Tibial artery (tissue), 4 donors: Measurements from ENCODE around the gene FLRT2.

ENCODE experiments used
- DNase-seq, 2 donors: peaks; one replicate each; pipeline ENCODE4 v3.0.0-alpha.2; 2019
- H3K27ac ChIP-seq, 2 donors: fragments of 200-600 bp; sonication (generic) in 1 of 2; 1 replicate in 1 of 2; 2 replicates in 1 of 2; pipeline ENCODE4 v1.5.1; 2018 to 2019; ENCODE audit warnings: mild to moderate bottlenecking in 1 of 2
- H3K27me3 ChIP-seq, 2 donors: fragments of 200-600 bp; sonication (generic) in 1 of 2; one replicate each; pipeline versions ENCODE4 v1.5.1 to v1.6.0; 2016 to 2019
- H3K36me3 ChIP-seq, 3 donors: fragments of 200-600 bp; sonication (generic) in 2 of 3; one replicate each; pipeline ENCODE4 v1.5.1; 2016 to 2019; ENCODE audit warnings: mild to moderate bottlenecking in 2 of 3
- H3K4me1 ChIP-seq, 4 donors: fragments of 200-600 bp; sonication (generic) in 2 of 4; 1 replicate in 3 of 4; 2 replicates in 1 of 4; pipeline ENCODE4 v1.5.1; 2016 to 2019
- H3K4me3 ChIP-seq, 2 donors: fragments of 200-600 bp; sonication (generic) in 1 of 2; 1 replicate in 1 of 2; 2 replicates in 1 of 2; pipeline ENCODE4 v1.5.1; 2018 to 2019; ENCODE audit warnings: mild to moderate bottlenecking in 2 of 2
- H3K9me3 ChIP-seq, 3 donors: fragments of 200-600 bp; sonication (generic) in 1 of 3; one replicate each; pipeline ENCODE4 v1.5.1; 2016 to 2019
- intact Hi-C: fragments of 100-400 bp; cut with DNase I; formaldehyde crosslinking; loops from one replicate; pipeline ENCODE4 v1.15.0; 2023; ENCODE audit warnings: low total_unique reads
- TF ChIP-seq, protein P1 (sequence below), 2 experiments: fragments of 200-600 bp in 1 of 2; fragments of 450-650 bp in 1 of 2; IDR thresholded peaks; one replicate each; pipeline ENCODE4 v1.5.1; 2017 to 2019; ENCODE audit warnings: antibody characterized with exemption in 2 of 2, mild to moderate bottlenecking in 1 of 2, moderate library complexity in 1 of 2

The FLRT2 gene

DNA sequence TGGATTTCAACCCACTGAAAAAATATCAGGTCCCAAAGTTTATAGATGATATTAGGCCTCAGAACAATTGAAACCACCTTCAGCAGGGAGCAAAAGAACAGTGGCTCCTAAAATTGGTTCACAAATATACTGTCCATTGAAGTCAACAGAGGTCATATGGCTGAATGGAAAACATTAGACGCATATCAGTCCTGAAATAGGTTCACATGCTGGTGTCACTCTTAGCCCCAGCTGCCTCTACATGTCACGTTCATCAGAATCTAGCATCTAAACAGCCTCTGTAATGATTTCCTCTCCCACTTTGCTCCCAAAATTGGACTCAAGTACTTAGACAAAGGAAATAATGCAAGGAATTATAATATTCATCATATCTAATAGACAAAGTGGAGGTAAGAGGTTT is 8.7 kb downstream of the FLRT2 start:
- Histone ChIP-seq H3K4me1 (peaks cover 0 to 9% (median 3%) of the 10 kb centered on the region in 4 donors), H3K27me3 (peaks cover 0 to 6% of the 10 kb centered on the region in 2 donors), H3K9me3 (no peaks in the 10 kb centered on the region), H3K4me3 (no peak overlapping the region), H3K36me3 (no peaks in the 10 kb centered on the region), H3K27ac (no peak overlapping the region)
- intact Hi-C loops, result no loop called here
- DNase-seq, result no peak
- TF ChIP-seq, protein P1, sequence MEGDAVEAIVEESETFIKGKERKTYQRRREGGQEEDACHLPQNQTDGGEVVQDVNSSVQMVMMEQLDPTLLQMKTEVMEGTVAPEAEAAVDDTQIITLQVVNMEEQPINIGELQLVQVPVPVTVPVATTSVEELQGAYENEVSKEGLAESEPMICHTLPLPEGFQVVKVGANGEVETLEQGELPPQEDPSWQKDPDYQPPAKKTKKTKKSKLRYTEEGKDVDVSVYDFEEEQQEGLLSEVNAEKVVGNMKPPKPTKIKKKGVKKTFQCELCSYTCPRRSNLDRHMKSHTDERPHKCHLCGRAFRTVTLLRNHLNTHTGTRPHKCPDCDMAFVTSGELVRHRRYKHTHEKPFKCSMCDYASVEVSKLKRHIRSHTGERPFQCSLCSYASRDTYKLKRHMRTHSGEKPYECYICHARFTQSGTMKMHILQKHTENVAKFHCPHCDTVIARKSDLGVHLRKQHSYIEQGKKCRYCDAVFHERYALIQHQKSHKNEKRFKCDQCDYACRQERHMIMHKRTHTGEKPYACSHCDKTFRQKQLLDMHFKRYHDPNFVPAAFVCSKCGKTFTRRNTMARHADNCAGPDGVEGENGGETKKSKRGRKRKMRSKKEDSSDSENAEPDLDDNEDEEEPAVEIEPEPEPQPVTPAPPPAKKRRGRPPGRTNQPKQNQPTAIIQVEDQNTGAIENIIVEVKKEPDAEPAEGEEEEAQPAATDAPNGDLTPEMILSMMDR (IDR thresholded peaks at IDR 0.05), result no peak

DNA sequence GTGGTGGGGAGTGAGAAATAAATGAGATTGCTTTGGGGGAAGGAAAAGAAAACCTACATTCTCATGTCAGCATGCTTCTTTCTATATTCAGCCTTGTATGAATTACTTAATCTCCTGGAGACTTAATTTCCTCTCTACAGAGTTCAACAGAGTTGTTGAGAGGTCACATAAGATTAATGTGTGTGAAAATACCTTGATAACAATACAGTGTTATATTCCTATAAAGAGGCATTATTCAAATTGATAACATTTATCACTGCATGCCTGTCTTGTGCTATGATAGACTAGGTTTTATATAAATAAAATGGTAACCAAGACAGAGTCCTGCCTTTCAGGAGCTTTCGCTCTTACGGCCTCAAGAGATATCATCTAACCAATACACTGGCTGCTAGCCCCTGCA is 9.6 kb downstream of the FLRT2 start:
- Histone ChIP-seq H3K9me3 (no peaks in the 10 kb centered on the region), H3K27me3 (no peaks in the 10 kb centered on the region), H3K27ac (no peak overlapping the region), H3K4me3 (no peak overlapping the region), H3K4me1 (peaks cover 0 to under 1% (median 0%) of the 10 kb centered on the region in 4 donors), H3K36me3 (no peaks in the 10 kb centered on the region)
- intact Hi-C loops, result no loop called here
- DNase-seq, result no peak
- TF ChIP-seq, protein P1 (IDR thresholded peaks at IDR 0.05), result no peak

- no peak for DNase-seq
- intact Hi-C loops, result no loop called here
- TF ChIP-seq, protein P1 (IDR thresholded peaks at IDR 0.05), result no peak
- H3K36me3 ChIP-seq, result no peaks in the 10 kb centered on the region
- no peaks in the 10 kb centered on the region for H3K4me1 ChIP-seq
- no peaks in the 10 kb centered on the region for H3K27me3 ChIP-seq
- H3K9me3 ChIP-seq, result no peaks in the 10 kb centered on the region
- H3K27ac ChIP-seq, result no peak overlapping the region
- no peak overlapping the region for H3K4me3 ChIP-seq
Measured at GRCh38 chr14:85542623-85543022, 12.7 kb downstream of the FLRT2 start.

DNA sequence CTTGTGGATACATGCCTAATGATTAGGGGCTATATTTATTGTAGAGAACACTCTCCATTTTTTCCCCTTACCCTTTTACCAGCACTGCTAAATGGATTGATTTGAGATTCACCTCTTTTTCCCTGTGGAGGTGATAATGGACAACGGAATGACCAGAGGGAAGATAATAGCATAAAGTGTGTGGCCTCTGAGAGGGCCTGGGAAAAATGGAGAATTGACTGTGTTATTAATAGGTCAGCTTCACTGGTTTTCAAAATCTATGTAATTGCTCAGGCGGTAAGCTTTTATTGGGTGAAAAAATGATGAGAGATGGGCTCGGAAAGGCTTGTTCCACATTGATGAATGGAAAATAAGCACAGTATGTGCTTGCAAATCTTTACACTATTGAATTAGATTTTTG is 15.8 kb downstream of the FLRT2 start:
- Histone ChIP-seq H3K4me1 (no peaks in the 10 kb centered on the region), H3K4me3 (no peak overlapping the region), H3K27me3 (no peaks in the 10 kb centered on the region), H3K36me3 (peaks cover 0 to 9% (median 0%) of the 10 kb centered on the region in 3 donors), H3K27ac (no peak overlapping the region), H3K9me3 (no peaks in the 10 kb centered on the region)
- DNase-seq, result no peak
- intact Hi-C loops, result no loop called here
- TF ChIP-seq, protein P1 (IDR thresholded peaks at IDR 0.05), result no peak

DNA sequence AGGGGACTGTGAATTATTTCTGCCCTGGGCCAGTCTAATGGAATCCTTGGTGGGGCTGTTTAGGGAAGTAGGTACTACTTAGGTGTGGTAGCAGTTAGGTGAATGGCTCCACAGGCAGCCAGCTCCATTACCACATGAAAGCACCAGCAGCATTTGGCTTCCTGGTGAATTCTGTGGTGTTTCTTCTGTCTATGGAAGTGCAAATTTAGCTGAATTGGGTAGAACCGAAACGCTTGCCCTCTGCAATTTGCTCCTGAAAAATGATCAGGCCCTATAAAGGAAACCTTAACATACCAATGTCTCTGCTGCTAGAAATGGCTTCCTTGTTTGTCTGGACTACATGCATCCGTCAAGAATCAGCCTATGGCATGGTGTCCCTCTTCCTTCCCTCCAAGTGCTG is 16.4 kb downstream of the FLRT2 start:
- H3K4me3 ChIP-seq, result no peak overlapping the region
- intact Hi-C loops, result no loop called here
- peaks cover 0 to 9% (median 0%) of the 10 kb centered on the region in 3 donors for H3K36me3 ChIP-seq
- H3K4me1 ChIP-seq, result no peaks in the 10 kb centered on the region
- H3K27ac ChIP-seq, result no peak overlapping the region
- H3K9me3 ChIP-seq, result no peaks in the 10 kb centered on the region
- TF ChIP-seq, protein P1 (IDR thresholded peaks at IDR 0.05), result no peak
- no peak for DNase-seq
- no peaks in the 10 kb centered on the region for H3K27me3 ChIP-seq

GRCh38 chr14:85549697-85550096 is 19.8 kb downstream of the FLRT2 start:
- no peak for DNase-seq
- no peaks in the 10 kb centered on the region for H3K9me3 ChIP-seq
- H3K4me1 ChIP-seq, result no peaks in the 10 kb centered on the region
- intact Hi-C loops, result no loop called here
- TF ChIP-seq, protein P1 (IDR thresholded peaks at IDR 0.05), result no peak
- peaks cover 0 to 9% (median 0%) of the 10 kb centered on the region in 3 donors for H3K36me3 ChIP-seq
- H3K27ac ChIP-seq, result no peak overlapping the region
- H3K27me3 ChIP-seq, result no peaks in the 10 kb centered on the region
- no peak overlapping the region for H3K4me3 ChIP-seq
